Measurements from ENCODE around the gene BTK.

- no peak for TF ChIP-seq CTCF (IDR thresholded peaks at IDR 0.05; ENCODE audit: low read depth, low read length)
- TF ChIP-seq EZH2phosphoT487 (IDR thresholded peaks at IDR 0.05; ENCODE audit: low read depth): no peak
Measured at GRCh38 chrX:101385795-101386541, at the start of gene BTK.

Measured in OCI-LY3 (cell line).